Activated T-cell treated with anti-CD3 and anti-CD28 coated beads for 48 hours (primary cell): ENCODE data around the gene STAC.
"Not testable (repeated sequence)": the region's sequence is repeated elsewhere in the genome, so short reads cannot be mapped to it uniquely, and the experiment has no call there.

Experiments
- DNase-seq: peaks from one replicate; pipeline ENCODE4 v3.0.0-alpha.2; 2020; ENCODE audit warnings: low read depth

The STAC gene

DNA sequence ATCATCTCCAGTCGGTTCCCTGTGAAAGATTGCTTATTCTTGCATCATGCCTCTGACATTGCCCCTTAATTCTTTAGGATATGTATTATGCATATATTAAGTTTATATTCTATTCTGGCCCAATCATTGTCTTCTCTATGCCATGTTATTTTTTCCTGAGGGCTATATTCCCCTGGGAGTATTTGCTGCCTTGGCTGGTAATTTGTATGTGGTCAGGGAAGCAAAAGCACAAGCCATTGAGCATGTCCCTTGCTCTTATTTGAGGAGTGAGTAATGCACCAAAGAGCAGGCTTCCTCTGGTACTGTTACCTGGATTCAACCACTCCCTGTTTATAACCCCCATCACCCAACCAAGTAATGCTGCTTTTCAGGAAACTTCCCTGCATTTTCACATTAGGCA is 36.3 kb downstream of the STAC start:
- no peak for DNase-seq

DNA sequence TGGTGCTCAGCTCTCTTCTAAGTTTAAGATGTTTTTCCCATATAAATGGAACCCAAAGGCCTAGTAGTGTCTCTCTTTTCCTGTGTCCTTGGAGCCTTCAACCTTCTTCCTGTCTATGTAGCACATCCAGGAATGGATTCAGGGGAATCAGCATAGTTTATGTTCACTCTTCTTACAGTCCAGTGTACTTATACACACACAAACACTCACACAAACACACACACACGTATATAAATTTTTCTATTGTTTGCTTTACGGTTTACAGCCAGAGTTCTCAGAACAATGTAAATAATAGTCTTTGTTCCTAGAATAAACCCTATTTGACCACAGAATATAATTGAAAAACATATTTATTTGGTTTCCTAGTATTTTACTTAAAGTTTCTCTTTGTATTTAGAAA is 36.9 kb downstream of the STAC start:
- DNase-seq, result no peak

DNA sequence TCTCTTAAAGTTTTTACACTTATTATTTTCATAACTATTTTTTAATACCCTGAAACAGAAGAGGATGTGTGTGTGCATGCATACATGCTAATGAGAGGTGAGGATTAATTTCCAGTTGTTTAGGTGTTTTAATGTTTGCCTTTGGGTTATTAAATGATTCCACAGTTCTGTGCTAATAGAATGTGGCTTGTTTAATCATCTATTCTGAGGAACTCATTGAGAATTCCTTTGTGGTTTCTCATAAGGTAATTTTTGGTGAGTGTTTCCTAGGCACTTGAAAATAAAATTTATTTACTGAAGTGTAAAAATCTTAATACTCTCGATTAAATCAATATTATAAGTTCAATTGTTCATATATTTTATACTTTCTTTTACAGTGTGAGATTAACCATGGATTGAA is 38.0 kb downstream of the STAC start:
- DNase-seq, result no peak

DNA sequence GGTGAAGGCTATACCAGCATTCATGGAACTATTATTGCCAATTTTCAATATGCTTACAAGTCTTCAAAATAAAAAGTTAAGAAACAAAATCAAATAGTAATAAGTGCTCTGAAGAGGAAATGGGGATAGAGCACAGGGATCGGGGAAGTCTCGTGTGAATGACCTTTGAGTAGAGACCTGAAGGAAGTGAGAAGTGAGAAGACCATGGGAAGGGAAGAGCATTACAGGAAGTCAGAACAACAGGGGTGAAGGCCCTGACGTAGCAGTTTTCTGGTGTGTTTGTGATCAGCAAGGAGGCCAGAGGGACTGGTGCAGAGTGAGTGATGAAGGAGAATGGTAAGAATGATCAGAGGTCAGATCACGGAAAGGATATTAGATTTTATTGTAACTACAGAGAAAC is 48.1 kb downstream of the STAC start:
- DNase-seq, result no peak

DNA sequence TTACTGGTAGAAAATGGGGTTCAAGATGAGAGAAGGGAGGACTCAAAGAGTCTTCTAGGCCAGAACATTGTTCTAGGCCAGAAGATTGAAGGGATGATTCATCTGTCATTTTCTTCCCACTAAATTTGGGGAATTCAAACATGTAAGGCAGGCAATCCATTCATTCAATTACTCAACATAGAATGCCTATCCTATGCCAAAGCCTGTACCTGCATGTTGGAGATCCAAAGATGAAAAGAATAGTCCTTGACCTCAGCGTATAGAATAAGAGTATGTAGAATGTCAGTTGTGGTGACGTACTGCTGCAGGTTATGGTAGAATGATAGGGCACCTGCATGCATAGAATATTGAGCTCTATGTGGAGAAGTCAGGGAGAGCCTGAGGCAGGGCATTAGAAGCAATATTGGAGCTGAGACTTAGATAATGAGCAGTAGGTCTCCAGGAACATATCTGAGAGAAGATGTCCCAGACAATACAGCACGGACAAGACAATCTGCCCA is 49.7 kb downstream of the STAC start:
- DNase-seq, result no peak

DNA sequence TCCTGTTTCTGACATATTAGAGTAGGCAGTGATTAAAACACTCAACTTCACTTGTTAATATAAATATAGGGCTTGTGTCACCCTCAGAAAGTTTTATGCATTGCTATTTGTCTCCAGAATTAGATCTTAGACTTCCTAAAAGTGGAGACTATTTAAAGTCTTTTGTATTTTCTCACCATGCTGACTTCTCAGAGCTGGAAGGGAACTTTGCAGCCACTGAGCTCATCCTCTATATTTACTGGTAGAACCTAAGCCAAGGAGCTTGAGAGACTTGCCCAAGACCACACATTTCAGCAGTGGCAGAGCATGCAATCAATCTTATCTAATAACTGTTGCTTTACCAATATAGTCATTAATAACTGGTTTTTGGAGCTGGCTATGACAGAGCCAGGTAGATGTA is 53.2 kb downstream of the STAC start:
- no peak for DNase-seq

DNA sequence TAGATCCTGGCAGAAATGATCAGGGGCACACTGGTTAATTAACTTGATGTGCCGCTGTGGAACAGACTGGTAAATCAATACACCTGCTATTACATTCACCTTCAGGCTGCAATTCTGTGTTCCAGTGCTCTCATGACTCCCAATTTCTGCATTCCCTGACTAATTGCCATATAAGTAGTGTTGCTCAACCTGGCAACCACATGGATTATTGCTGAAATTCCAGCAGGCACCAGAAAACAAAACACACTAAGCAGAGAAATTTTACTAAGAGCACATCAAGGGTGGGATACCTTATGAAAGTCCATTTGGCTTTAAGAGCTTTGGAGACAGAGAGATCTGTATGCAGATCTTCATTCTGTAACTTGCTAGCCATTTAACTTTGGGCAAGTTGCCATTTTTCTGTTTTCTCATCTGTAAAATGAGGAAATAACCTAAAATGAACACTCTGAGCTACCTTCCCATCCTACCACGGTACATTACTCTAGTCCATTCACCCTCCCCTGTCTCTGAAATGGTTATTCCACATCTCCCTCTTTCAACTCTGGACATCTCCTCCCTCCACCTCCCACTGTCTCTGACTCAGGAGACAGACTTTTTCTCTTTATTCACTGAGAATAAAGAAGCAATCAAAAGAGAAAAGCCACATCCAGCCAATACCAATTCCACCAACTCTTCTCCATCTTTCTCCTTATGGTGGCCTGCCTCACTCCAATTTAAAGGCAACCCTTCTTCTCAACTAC is 54.6 kb downstream of the STAC start:
- DNase-seq, result no peak

DNA sequence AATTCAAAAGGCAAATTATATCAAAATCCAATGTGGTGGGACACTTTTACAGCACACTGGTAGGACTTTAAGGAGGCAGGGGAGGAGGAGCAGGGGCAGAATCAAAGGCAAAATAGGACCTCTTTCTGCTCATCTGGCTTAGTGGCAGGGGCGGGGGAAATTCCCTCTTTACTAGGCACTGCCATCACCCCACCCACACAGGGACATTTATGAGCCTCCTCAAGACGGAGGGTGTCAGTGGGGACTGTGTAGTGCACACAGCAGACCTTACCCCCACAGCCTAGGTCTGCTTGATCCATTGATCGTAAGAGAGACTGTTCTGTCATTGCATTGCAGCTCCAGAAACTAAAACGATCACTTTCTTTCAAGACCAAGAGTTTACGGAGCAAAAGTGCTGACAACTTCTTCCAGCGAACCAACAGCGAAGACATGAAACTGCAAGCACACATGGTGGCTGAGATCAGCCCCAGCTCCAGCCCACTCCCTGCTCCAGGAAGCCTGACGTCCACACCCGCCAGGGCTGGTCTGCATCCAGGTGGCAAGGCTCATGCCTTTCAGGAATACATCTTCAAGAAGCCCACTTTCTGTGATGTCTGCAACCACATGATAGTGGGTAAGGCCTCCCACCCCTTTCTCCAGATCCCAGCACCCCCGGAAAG is 62.9 kb downstream of the STAC start:
- no peak for DNase-seq

DNA sequence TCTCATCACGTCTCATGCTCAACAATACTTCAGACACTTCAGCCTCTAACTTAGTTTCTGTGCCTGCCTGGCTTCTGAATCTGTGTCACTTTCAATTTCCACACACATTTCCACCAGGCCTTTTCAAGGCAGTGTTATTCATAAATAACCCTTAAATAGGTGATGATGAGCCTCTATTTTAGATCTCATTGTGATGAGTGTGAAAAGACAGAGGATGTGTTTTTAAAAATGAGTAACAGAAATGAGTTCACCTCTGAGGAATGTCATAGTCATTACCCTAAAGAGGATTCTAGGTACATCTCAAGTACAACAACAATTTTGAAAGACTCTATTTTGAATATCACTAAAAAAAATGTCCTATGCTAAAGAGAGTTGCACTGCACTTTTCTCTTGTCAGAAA is 64.6 kb downstream of the STAC start:
- no peak for DNase-seq

DNA sequence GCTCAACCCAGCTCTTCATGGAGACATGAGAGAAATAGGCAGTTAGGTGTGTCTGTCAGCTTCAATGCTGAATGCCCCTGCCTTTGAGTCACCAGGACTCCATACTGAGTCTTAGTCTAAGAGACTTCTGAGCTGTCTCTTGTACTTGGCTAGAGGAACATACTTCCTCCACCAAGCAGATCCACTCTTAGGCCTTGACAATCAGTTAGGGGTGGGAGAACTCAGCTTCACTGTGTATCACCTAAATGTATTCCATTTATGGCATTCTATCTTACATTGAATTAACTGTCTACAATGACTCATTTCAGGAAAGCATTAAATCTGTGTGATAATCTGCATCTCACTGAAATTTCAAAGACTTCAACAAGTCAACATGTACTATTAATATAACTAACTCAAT is 66.0 kb downstream of the STAC start:
- no peak for DNase-seq

DNA sequence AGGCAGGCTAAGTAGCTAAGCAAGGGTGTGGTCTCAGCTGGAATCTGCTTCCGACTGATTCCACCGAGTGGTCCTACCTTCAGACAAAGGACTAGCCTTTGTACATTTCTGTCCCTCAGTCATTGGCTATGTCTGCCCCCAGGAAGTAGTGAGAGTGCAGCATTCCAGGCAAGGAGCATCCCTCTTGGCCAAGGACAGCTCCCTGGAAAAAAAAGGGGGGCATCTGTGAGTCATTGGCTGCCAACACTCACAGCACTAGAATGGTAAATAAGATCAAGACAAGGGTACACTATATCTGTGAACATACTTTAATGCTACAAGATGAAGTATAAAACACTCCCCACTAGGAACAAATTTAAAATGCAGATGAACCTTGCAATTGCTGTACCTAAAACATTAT is 66.8 kb downstream of the STAC start:
- no peak for DNase-seq

DNA sequence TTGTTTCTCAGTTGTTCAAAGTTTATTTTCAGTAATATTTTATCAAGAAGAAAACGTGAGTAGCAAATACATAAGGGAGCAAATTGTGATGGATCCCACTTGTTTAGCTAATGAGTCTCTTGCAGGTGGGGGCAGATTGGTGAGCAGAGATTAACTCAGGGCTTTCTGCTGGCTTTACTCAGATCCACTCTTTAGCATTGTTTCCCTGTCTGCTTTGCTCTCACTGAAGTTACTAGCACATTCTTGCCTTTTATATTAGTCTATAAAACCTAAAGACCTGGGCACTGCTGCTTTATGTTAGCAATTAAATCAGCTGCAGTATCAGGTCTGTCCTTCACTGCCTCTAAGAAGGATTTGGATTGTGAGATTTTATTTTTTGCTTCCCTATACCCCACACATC is 71.5 kb downstream of the STAC start:
- no peak for DNase-seq

DNA sequence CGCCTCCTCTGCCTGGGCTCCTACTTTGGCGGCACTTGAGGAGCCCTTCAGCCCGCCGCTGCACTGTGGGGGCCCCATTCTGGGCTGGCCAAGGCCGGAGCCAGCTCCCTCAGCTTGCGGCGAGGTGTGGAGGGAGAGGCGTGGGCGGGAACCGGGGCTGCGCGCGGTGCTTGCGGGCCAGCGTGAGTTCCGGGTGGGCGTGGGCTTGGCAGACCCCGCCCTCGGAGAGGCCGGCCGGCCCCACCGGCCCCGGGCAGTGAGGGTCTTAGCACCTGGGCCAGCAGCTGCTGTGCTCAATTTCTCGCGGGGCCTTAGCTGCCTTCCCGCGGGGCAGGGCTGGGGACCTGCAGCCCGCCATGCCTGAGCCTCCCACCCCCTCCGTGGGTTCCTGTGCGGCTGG is 72.9 kb downstream of the STAC start:
- not testable (repeated sequence) for DNase-seq

DNA sequence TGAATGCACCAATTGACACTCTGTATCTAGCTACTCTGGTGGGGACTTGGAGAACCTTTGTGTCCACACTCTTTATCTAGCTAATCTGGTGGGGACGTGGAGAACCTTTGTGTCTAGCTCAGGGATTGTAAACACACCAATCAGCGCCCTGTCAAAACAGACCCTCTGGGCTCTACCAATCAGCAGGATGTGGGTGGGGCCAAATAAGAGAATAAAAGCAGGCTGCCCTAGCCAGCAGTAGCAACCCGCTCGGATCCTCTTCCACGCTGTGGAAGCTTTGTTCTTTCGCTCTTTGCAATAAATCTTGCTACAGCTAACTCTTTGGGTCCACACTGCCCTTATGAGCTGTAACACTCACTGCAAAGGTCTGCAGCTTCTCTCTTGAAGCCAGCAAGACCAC is 73.6 kb downstream of the STAC start:
- DNase-seq, result not testable (repeated sequence)

DNA sequence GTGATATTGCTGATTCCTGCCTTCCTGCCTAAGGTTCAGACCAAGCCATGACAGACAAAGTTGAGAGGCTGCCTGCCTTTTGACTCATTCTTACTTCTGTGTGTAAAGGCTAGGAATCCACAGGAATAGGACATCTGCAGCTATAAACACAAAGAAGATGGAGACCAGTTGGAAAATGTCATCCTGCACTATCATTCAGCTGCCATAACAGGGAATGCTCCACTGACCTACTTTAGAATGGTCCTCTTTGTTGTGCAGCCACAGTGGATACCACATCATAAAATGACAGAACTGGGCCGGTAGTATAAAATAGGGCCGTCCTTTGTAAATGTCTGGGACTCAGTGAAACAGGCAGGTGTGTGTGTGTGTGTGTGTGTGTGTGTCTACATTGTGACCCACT is 75.1 kb downstream of the STAC start:
- DNase-seq, result no peak

DNA sequence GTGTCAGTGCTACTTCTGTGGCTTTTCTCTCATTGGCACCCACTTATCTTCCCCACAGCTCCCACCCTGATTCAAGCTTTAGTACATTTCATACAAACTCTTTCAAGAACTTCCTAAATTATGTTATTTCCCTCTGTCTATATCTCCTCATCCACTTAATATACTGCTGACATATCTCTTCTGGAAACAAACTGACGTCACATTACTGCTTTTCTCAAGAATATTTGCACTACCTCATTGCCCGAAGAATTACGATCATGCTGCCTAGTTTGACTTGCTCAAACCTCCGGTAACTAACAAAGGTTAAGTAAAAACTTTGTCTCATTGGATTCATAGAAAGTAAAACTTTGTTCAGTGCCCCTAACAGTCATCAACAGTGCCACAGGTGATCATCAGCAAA is 76.5 kb downstream of the STAC start:
- no peak for DNase-seq

DNA sequence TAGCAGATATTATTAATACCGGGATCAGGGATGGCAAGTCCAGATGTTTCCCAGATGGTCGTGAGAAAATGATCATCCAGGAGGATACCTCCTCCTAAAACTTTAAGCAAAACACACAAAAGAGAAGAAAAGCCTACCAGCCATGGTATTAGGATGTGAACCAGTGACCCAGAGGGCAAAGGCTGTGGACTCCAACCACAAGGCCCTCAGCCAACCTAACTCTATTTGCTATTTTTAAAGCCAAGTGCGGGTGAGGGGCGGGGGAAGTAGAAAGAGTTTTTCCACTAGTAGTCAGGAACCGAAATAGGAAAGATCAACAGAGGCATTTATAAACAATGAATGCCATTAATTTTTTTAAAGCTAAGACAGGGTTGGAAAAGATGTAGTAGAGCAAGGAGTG is 77.4 kb downstream of the STAC start:
- DNase-seq, result no peak

DNA sequence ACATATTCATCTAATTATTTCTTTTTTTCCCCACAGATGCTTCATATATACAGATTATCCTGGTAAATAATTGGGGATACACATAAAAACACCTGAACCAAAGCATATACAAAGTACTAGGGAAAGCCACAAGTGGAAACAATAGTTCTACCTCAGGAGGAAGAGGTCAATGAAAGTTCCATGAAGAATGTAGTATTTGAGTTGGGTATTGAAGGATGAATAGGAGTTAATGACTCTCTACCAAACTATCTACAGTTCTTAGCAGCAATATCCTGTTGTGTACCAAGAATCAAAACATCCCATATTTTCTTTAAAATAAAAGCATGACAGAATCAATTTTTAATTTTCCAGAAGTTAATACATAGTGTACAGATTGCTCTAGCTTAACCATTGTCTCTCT is 78.9 kb downstream of the STAC start:
- no peak for DNase-seq

DNA sequence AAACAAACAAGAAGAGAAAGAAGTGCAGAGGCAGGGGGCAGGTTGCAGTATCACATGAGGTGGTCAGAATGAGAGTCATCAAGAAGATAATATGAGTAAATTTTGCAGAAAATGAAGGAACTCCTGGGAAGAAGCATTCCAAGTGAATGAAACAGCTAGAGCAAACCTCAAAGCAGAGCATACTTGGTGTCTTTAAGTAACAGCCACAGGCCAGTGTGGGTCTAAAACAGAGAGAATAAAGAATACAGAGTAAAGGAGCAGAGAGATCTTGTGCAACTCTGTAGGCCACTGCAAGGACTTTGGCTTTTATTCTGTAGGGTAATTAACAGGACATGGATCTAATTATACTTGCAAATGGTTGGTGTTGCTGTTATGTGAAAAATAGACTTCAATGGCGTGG is 81.3 kb downstream of the STAC start:
- DNase-seq, result no peak

DNA sequence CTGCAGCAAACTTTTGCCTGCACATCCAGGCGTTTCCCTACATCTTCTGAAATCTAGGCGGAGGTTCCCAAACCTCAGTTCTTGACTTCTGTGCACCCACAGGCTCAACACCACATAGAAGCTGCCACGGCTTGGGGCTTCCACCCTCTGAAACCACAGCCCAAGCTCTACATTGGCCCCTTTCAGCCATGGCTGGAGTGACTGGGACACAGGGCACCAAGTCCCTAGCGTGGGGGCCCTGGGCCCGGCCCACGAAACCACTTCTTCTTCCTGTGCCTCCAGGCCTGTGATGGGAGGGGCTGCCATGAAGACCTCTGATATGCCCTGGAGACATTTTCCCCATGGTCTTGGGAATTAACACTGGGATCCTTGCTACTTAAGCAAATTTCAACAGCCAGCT is 91.7 kb downstream of the STAC start:
- DNase-seq, result not testable (repeated sequence)

DNA sequence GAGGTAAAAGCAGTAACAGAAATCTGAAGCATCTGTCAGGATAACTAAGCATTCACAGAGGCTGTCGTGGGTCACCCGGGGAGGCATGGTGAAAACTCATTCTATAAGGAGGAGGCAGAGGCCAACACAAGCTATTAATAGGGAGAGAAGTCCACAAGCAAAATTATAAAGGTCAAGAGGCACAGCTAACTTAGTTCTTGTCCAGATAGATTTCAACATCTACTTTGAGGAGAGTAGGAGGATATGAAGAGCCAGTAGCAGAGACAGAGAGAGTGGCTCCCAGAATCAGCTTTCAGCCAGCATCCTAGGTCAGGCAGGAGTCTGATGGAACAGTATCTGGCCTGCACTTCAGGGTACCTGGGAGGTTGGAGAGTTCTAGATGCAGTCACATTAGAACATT is 95.3 kb downstream of the STAC start:
- DNase-seq, result no peak

DNA sequence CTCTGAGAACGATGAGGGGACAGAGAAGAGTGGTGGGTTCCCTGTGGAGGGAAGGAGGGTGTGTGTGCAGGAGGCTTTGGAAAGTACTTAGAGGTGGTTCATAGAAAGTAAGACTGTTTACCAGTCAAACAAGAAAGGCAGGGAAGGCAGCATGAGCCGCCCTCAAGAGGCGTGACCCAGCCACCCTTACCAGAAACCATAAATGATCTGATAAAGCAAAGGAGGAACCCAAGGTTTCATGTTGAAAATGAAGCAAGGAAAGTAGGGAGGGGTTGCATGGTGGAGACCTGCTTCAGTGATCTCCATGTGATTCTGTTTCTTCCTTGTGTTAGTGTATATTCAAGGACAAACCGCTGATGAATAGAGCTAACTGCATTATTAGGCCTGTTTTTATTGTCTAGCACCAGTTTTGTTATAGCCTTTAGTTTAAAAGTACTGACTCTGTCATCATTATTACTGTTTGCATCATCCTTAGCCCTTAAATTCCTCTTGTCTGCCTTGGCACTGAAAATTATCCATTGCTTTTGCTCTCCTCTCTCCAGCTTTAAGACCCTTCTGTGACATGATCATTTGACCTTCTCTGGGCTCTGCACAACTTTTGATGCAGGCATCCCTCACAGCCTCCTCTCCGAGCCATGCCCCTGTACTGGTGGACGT is 96.1 kb downstream of the STAC start:
- no peak for DNase-seq

DNA sequence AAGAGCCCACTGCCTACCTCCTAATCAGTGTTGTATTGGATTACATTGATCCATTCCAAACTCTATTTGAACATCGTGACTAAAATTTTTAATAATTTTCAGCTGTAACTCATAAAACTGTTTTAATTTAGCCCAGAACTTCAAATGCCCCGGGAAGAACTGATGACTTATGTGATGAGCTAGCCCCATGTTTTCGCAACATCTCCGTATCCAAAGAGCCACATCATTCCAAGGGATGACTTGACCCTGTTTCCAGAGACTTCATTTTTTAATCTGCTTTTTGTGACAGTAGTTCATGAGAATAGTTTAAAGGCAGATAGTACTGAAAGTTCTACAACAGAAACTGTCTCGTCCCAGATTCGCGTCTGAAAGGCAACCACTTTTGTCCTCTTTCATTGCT is 97.4 kb downstream of the STAC start:
- DNase-seq, result no peak
